MV-4-11 (cell line): Measurements from ENCODE around the gene SCO2.
A peak's percentile ranks its signal among the peaks of the same experiment; 100 is the strongest.

Experiments
- DNase-seq: peaks from one replicate; lab custom pipeline; 2025; lab: John Stamatoyannopoulos, UW

The SCO2 gene

GRCh38 chr22:50498322-50498890 lies 27.0 kb downstream of the SCO2 start:
- peak; percentile 62 for DNase-seq

GRCh38 chr22:50497093-50497492 lies 28.3 kb downstream of the SCO2 start:
- no peak for DNase-seq

- DNase-seq, result peak; percentile 59
Observed at GRCh38 chr22:50490531-50491308, 34.7 kb downstream of the SCO2 start.

- DNase-seq, result no peak
Observed at GRCh38 chr22:50489363-50490243, 35.8 kb downstream of the SCO2 start.

GRCh38 chr22:50488886-50489285 lies 36.5 kb downstream of the SCO2 start:
- no peak for DNase-seq

GRCh38 chr22:50488006-50488677 lies 37.3 kb downstream of the SCO2 start:
- DNase-seq, result no peak

- no peak for DNase-seq
Observed at GRCh38 chr22:50487290-50488005, 38.0 kb downstream of the SCO2 start.

- DNase-seq, result no peak
Observed at GRCh38 chr22:50486561-50487289, 38.7 kb downstream of the SCO2 start, which contains the start of gene MIOX. Gene MIOX, plus strand, starts transcription at chr22:50486859. Its CDS starts 39 bp downstream, at chr22:50486898.

- DNase-seq, result no peak
Observed at GRCh38 chr22:50485221-50486131, 39.9 kb downstream of the SCO2 start.

GRCh38 chr22:50483977-50484853 lies 41.2 kb downstream of the SCO2 start:
- DNase-seq, result no peak

GRCh38 chr22:50483556-50483955 lies 41.8 kb downstream of the SCO2 start:
- DNase-seq, result no peak

GRCh38 chr22:50483106-50483505 lies 42.3 kb downstream of the SCO2 start:
- no peak for DNase-seq

- DNase-seq, result no peak
Observed at GRCh38 chr22:50482107-50483074, 43.0 kb downstream of the SCO2 start.

GRCh38 chr22:50481440-50482106 lies 43.8 kb downstream of the SCO2 start, which contains the start of gene ADM2:
Gene ADM2, plus strand, starts transcription at chr22:50481543. Its CDS starts 305 bp downstream, at chr22:50481848.
- DNase-seq, result no peak

GRCh38 chr22:50481045-50481439 lies 44.4 kb downstream of the SCO2 start:
- no peak for DNase-seq

GRCh38 chr22:50479721-50480120 lies 45.7 kb downstream of the SCO2 start:
- no peak for DNase-seq

- DNase-seq, result no peak
Observed at GRCh38 chr22:50477923-50478322, 47.5 kb downstream of the SCO2 start.
